COLO829 (cell line): ENCODE results near the gene TNRC6C.
"Not testable (repeated sequence)": the region's sequence is repeated elsewhere in the genome, so short reads cannot be mapped to it uniquely, and the experiment has no call there.

ENCODE experiments used
- DNase-seq: peaks from one replicate; pipeline ENCODE4 v3.0.0; 2012; ENCODE audit warnings: low spot score

TNRC6C gene

GRCh38 chr17:78112518-78113471 lies 154.3 kb downstream of the TNRC6C start:
- peak; percentile 44 for DNase-seq

- DNase-seq = no peak
Observed at GRCh38 chr17:78113804-78114785, 155.6 kb downstream of the TNRC6C start.

- DNase-seq = no peak
Observed at GRCh38 chr17:78114831-78115723, 156.6 kb downstream of the TNRC6C start.

GRCh38 chr17:78115803-78116202 lies 157.3 kb downstream of the TNRC6C start:
- not testable (repeated sequence) for DNase-seq

- DNase-seq = no peak
Observed at GRCh38 chr17:78116411-78116810, 157.9 kb downstream of the TNRC6C start.

GRCh38 chr17:78117027-78117981 lies 158.8 kb downstream of the TNRC6C start:
- DNase-seq = no peak

GRCh38 chr17:78118801-78119241 lies 160.3 kb downstream of the TNRC6C start:
- no peak for DNase-seq

- DNase-seq = no peak
Observed at GRCh38 chr17:78120537-78120936, 162.0 kb downstream of the TNRC6C start.

- DNase-seq = no peak
Observed at GRCh38 chr17:78120971-78121800, 162.7 kb downstream of the TNRC6C start.

- no peak for DNase-seq
Observed at GRCh38 chr17:78121801-78122215, 163.3 kb downstream of the TNRC6C start.

- no peak for DNase-seq
Observed at GRCh38 chr17:78122216-78122930, 163.9 kb downstream of the TNRC6C start.

- DNase-seq = no peak
Observed at GRCh38 chr17:78122931-78123249, 164.4 kb downstream of the TNRC6C start.

- no peak for DNase-seq
Observed at GRCh38 chr17:78123258-78123929, 164.9 kb downstream of the TNRC6C start.

- DNase-seq = no peak
Observed at GRCh38 chr17:78124081-78124835, 165.8 kb downstream of the TNRC6C start.

- DNase-seq = no peak
Observed at GRCh38 chr17:78124836-78125137, 166.3 kb downstream of the TNRC6C start.

- no peak for DNase-seq
Observed at GRCh38 chr17:78125138-78125913, 166.8 kb downstream of the TNRC6C start.
